ENCODE results near the gene FARS2.
A peak's percentile ranks its signal among the peaks of the same experiment; 100 is the strongest.

The FARS2 gene

DNA sequence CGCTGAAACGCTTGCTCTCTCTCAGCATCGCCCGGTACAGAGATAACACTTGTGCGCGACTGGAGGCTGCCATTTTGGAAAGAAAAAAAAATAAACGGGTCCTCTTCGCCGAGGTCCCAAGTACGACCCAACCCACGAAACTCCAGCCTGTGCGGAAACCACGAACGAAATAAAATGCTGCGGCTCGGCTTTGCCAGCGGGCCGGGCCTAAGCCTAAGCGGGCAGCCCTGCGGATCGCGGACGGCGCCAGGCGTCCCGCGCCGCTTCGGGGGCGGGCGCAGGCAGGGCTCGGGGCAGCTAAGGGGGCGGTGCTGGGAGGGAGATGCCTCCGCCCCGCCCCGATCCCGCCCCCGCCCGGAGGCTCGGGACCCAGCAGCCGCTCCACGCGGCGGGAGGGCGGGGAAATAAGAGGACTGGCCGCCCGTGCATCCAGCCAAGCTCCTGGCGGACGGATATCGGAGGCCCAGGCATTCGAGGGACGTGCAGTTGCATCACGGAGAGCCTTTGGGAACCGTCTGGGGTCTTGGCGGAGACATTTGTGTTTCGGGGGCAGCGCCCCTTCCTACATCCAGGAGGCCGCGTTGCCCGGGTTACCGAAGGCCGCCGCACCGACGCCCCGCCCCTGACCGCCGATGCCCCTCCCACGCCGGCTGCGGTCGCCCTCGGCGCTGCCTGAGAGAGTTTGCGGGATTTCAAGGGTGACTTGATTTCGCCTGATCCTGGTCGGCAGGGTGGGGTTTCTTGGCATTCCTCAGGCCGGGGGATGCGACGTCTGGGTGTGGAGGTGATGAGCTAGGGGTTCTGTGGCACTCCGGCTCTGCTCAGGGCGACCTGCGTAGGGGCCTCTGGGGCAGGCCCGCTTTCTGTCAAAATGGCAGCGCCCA is at the start of gene FARS2, which contains the start of gene LYRM4:
TSS of gene FARS2 (plus strand) at position 853 of the 884 bp plus-strand sequence.
TSS of gene LYRM4 (minus strand) at position 290 of the 884 bp plus-strand sequence. CDS start at position 73, 217 bp downstream.
- peak; percentile 82 to 87 for DNase-seq

DNA sequence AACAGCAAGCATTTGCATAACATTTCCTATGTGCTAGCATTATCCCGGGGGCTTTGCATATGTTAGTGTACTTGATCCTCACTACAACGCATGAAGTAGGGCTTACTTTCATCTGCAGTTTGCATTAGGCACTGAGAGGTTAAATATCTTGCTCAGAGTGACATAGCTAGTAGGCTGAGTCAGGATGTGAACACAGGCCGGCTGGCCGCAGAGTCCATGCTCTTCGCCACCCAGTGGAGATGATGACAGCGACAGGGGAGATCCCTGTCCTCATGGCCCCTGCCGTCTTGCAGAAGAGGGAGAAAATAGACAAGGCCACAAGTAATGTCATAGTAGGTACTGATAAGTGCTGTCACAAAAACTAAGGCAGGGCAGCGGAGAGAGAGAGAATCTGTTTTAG is 47.5 kb upstream of the FARS2 start:
- DNase-seq: no peak

DNA sequence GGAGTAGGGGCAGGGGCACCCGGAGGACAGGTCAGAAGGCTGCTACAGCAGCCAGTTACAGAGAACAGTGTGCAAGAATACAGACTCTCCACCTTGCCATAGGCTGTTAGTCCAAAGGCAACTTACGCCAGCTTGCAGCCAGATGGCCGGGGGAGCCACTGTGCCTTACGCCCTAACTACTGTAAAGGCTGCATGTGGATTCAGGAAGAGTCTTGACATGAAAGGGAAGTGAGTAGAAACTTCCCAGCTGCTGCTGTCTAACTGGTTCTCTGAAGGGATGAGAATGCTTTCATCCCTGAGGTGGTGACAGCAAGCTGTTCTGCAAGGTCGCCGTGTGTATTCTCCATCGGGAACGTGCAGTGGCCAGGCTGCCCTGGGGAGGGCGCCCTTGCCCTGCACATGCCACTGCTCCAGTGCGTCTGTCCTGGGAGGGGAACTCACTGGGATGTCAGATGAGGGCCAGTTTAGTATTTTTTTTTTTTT is 46.7 kb upstream of the FARS2 start:
- DNase-seq: peak in 1 of 2 experiments; percentile 47

DNA sequence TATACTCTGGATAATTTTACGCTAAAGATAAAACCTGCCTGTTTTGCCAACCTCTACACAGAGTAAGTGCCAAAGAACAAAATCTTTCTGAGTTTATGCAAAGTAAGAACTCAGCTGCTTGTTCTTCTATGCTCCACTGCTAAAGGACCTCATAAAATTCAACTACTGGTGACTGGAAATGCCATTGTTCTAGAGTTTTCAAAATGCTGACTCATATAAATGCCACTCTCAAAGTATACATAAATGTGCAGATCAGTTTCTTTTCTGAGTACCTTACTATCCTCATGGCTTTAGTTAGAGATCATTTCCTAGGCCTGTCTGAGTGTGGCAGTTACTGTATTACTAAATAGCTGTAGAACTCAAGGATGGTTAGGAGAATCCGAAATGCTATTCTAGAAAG is 46.2 kb upstream of the FARS2 start:
- DNase-seq: no peak

DNA sequence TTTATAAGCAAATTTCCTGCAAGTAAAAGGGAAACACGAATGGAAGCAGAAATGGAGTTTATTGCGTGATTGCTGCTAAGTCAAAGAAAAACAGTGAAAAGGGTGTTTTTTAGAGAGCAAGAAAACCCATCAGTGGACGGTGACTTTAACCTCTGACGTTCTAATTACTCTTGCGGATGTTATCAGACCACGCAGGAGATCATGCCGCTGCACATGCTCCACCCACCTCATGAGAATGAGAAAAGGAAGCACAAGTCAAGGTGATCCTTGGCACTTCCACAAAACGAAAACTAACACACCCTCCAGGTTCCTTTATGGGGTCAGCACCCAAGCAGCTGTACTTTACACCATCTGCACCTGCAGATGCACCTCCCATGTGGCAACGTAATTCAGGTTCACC is 45.5 kb upstream of the FARS2 start:
- no peak for DNase-seq

DNA sequence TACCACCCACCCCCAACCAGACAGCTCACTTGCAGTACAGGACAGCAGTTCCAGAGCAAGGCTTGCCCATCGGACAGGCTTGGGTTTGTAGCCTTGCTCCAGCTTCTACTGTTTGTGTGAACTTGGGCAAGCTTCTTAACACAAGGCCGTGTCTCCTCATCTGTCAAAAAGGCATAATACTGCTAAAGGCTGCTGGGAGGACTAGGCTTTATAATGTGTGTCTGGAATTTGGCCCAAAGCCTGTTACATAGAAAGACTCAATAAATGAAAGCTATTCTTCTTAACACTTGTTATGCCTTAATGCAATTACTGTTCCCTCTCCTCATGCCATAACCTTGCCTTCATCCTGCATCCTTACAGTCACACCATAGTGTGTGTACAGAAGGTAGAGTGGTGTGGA is 44.0 kb upstream of the FARS2 start:
- DNase-seq: no peak

DNA sequence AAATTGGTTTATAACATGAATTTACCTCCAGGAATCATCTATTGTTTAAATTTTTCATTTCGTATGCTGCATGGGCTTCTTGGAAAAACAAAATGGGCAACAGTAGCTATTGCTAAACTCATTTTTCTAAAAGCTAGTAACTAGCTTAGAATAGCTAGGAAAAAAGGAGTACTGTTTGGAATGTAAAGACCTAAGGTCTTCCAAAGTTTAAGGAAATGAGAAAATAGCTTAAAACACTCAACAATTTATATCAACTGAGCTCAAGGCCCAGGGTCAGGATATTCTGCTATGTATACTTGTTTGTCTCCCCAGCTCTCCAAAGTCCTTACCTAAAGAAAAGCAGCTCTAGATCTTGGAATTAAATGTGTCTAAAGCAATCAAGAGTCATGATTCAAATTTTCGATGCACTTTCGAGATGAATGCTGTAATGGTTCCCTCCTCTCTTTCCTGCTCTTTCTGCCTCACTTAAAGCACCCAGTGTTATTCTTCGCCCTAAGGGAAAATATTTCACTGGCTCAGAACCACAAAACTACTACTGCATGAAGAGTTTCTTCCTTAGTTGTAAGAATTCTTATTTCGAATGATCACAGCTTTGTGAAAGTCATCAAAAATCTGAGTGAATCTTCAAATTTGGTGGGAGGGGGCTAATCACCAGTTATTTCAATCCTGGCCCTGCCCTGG is 42.2 kb upstream of the FARS2 start:
- DNase-seq: no peak

DNA sequence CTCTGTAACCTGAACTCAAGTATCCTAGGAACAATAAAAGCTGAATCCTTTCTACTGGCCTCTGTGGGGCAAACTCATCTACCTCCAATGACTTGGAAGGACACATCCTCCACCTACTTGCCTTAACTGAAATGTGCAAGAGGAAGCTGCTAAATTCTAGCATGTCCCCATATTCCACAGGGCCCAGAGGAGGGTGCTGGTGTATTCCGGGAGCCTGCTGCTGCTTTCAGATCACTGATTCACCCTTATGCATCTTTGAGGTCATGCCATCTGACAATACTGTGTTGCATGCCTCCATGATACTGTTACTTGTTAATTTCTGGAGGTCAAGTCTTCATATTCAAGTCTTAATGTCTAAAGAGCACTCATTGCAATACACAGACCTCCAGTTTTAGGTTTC is 40.9 kb upstream of the FARS2 start:
- no peak for DNase-seq

DNA sequence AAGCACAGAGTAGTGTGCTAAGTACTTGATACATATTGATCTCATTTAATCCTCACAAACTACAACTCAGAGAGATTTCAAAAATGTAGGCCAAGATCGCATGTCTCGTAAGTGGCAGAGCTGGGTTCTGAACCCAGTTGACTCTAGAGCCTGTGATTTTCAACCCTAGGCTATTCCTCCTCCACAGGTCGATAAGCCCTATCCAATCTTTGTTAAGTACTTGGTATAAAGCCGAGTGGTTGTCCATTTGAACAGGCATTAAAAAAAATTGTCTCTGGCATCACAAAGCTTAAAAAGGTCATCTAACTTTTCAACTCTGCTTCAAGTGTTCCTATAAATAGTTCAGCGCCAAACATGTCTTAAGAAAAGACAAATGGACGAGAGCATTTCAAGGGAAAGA is 38.0 kb upstream of the FARS2 start:
- DNase-seq: no peak

DNA sequence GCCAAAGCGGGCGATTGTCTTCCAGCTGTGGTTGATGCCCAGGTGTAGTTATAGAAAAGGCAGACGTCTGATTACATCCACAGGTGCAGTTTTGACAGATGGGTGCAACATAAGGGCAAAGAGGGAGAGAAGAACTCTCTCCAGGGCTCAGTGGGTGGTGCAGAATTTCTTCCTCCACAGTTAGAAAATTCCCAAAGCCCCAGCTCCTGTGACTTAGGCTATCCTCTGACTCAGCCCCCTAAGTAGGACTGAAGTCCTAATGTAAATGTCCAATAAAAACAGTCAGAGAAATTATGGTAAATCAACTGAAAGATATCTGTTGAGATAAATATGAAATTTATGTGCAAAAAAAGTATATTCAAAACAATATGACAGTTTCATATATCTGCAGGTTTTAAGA is 32.0 kb upstream of the FARS2 start:
- no peak for DNase-seq

DNA sequence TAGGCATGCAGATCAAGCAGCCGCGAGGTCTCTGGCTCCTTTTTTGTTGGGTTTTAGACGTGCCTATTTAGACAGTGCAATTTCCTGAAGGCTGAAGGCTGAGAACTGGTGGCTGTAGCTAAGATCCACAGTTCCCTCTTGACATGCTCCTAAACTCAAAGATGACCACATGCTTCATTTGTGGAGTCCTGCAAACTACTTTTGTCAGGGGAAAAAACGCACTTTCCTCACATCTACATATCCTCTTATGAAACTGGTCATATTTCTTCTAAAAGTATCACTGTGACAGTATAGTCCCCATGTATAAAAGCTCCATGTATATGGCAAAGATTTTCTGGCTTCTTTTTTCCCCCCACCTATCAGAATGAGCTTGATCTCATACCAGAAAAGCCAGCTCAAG is 31.2 kb upstream of the FARS2 start:
- no peak for DNase-seq

DNA sequence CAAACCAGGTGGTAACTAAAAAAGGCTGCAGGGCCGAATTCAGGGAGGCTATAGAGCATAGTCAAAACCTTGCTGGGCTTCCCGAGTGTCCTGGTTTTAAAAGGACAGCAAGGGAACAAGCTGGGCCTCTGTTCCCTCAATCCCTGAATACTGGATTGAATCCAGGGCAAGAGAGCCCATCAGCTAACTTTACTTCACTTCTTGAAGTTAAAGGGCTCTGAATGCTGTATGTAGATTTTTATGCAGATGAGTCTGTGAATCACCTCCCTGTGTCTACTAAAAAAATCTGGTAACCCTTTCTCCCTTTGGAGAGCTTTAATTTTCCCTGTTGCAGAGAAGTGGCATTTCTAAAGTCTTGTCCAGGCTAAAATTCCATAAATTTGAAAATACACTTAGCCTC is 30.0 kb upstream of the FARS2 start:
- DNase-seq: no peak

DNA sequence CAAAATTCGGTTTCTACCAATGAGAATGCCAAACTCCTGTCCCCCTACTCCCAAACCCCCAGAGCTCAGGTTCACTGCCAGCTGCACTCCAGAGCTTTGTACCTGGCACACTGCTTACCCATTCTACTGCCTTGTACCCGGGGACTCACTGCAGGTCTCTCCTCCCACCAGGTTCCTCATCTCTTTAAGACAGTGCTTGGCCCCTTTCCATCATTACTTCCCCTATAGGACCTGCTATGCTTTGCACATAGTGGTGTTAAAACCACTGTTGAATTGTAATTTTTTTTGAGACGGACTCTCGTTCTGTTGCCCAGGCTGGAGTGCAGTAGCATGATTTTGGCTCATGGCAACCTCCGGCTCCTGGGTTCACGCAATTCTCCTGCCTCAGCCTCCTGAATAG is 26.4 kb upstream of the FARS2 start:
- DNase-seq: no peak

DNA sequence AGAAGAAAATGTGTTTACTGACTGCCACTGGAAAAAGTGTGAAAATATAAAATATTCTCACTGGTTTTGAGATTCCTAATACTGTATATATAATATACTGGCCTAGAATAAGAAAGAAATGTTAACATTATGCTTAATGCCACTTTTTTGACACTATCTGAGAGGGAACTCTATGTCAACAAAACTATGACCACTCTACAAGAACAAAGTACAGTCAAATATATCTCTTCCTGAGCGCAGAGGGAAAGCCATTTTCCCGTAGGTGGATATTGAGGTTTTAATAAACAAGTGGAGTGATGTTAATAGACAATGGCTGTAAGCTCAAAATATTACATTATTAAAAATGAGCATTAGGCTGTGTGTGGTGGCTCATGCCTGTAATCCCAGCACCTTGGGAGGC is 25.5 kb upstream of the FARS2 start:
- DNase-seq: no peak

DNA sequence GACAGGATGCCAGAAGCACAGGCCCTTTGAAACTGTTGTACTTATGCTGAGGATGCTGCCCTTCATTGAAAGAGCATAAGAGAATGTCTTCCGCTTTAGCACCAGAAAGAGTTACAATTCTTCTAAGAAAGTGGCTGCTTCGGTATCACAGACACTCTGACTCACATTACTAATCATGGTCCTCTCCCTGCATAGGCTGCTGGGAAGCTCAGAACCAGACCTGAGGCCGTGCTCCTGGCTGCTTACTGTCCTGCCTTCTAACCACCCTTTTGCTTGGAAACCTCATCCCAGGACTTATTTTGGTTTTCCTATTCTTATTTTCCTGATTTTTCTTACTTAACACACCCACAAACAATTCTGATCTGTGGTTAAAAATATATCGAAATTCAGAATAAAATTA is 23.5 kb upstream of the FARS2 start:
- no peak for DNase-seq

DNA sequence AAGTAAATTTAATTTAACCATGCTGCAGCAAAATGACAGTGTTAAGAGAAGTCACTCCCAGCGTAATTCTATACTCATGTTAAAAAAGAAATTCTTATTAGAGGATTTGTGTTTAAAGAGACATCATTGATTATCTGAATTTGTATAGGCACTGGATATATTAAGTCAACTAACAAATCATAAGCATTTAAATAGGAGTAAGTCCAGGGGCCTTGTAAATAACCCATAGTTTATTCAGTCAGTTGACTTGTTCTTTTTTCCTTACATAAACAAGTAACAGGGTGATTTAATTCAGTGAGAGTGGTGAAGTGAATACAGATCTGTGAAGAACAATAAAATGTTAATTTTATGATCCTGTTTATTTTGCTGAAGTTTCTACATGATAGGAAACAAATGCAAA is 23.0 kb upstream of the FARS2 start:
- no peak for DNase-seq

DNA sequence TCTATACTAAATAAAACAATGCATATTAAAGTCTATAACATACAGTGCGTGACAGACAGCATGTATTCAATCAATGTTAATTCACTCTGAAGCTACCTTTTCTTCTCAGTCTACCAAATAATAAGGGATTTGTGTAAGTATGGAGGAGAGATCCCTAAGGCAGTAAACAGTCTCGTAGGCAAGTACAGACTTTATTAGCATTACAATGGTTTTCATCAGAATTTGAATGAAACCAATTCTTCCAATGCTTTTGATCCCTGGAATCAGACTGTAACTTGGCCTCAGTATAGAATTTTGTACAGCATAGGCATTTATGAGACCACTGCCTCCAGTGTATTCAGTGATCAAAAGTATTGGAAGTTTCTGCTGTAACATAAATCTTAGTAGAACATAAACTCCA is 20.1 kb upstream of the FARS2 start:
- no peak for DNase-seq

DNA sequence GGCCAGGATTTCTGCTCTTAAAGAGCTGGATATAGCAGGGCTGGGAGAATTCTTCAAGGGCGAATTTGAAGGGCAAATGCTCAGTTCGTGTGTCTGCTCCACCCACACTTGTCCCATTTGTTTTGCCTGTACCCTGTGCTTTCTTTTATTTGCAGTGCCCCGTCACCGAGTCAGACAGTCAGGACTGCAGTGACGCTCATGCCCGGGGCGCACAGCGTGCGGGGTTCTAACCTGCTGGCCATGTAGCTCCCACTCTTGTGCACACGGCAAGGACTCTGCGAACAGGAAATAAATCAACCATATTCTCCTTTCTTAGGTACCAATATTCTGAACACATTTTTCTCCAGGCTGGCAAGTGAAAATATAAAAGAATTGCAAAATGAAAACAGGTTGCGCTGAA is 18.2 kb upstream of the FARS2 start:
- DNase-seq: no peak

DNA sequence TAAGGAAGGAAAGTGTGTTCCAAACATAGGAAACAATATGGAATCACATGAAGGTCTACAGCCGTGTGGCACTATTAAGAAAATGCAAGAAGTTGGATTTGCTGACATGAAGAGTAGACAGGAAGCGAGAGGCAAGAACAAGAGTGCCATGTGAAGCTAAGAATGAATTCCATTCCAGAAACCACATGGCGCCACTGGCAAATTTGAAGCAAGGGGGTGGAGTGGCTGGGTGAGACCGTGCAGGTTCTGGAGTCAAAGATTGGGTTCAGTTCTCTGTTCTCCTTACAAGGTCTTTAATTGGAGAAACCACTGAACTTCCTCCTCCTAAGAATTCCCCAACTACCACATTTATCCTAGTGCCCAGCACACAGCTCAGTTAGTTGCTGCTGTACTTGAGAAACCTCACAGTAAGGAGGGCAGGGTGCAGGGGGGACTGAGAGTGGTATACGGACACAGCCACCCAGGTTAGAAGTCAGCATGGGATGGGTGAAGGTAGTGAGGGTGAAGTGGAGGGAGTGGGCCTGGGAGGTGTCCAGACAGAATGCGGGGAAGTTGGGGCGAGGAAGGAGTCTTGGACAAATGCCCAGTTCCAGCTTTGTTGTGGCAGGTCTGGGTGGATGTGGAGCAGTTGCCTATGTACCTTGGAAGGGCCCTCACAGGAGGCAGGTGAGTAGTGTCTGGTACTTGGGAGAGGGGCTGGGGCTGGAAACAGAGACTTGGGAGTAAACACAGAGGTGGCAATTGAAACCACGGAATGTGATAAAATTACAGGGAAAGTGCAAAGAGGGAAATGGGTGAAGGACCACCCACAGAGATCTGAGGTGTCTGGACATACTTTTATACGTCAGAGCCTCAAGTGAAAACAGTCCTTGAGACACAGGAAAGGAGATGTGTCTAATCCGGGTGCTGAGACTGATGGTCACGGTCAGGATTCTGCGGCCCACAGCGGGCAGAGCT is 14.9 kb upstream of the FARS2 start:
- DNase-seq: no peak

DNA sequence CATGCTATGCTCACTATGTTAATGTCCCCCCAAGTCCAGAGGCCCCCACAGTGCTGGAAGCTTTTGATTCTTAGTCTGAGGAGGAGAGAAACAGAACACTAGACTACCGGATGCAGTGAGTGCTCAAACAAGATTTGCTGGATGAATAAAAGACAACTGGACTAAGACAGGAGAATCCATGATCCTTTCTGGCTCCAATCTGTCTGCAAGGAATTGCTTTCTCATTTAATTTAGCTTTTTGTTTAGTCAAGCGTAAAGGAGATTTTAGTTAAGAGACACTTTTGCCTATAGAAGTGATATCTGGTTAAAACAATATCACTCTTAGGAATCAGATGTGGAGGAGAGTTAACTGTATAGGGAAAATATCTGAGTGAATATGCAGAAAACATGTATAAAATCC is 14.1 kb upstream of the FARS2 start:
- DNase-seq: no peak

DNA sequence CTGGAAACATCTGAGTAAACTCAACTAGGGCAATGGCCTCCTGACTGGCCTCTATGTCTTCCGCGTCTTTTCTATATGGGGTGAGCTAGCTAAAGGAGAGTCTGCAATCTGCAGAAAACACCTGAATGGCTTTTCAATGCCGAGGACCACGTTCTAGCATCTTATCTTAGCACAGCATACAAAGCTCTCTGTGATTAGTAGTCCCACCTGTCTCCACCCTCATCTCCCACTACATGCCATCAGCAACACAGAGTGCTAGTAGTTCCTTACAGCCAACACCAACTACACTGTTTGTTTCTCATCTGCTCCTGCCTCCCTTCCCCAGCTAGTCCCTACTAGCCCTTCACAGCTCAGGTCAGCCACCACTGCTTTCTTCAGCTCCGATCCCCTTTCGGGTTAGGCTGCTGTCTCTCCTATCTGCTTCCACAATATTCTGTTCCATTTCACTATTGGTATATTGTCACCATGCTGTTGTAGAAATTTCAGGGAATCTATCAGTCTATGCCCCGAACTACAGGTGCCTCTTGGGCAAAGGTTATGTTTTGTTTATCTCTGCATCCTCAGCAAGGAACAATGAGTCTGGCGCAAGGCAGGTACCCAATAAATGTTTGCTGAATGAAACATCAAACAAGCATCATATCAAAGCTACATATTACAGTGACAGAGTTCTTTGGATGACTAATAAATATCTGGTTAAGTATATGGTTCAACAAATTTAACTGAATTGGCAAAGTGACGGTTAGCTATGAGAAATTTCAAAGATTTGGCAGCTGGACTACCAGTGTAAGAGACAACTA is 12.8 kb upstream of the FARS2 start:
- DNase-seq: no peak

DNA sequence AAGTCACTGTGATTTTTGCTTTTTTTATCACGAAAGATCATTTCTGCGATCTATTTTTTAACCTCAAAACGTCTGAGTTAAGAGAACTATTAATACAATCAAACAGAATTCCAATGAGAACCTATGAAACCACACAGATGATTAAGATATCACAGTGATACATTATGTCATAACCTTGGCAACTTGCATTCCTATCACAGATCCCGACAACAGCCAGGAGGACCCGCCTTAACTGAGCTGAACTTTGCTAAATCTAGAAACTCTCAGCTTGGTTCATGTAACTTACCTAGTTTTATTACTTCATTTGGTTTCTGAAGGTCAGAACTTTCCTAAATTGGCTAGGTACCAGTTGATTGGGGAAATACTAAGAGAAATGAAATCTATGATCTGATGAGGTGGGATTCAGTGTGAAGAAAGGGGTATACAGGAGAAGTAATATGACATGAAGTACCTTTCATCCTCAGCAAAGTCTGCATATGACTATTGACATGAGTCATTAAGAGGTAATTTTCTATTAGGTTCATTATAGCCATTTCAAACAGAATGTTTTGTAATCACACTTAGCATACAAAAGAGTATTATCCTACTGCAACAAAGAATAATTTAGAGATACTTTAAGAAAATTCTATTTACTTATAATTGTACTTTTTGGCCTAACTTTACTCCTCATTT is 11.7 kb upstream of the FARS2 start:
- DNase-seq: no peak

Measured in NCI-H446 (cell line).